Caki2 (cell line): Measurements from ENCODE around the gene TLE3. TPM values are rescaled to one million over a fixed set of nuclear protein-coding genes. Genes with fewer than 3 reads are reported as not detected.

Experiments used
- DNase-seq: peaks from one replicate; pipeline ENCODE4 v3.0.0-alpha.2; 2015; ENCODE audit warnings: low read depth
- in situ Hi-C: cut with HindIII; loops from 2 replicates; pipeline ENCODE4 v1.10.0; 2016; ENCODE audit warnings: low sequenced_read_pairs, low pct_unique_long_range_greater_than_20kb, mixed read lengths
- total RNA-seq: library from RNA; depleted of rRNA; stranded (reverse); fragments of >200 nt; shearing (Covaris generic); gene quantifications from 2 replicates; pipeline ENCODE4 v1.2.3, GENCODE V29; 2014; ENCODE audit warnings: low replicate concordance

Gene TLE3
- total RNA-seq, 1 experiment from 2014 or later, result 41.6 TPM

- DNase-seq, result no peak
- in situ Hi-C loops, result no loop called here
Observed at GRCh38 chr15:70090436-70091296, 7.1 kb downstream of the TLE3 start.

GRCh38 chr15:70089692-70089971 is 8.1 kb downstream of the TLE3 start:
- in situ Hi-C loops, result no loop called here
- no peak for DNase-seq

GRCh38 chr15:70088887-70089691 is 8.6 kb downstream of the TLE3 start:
- DNase-seq, result no peak
- in situ Hi-C loops, result no loop called here

GRCh38 chr15:70088455-70088854 is 9.3 kb downstream of the TLE3 start:
- in situ Hi-C loops, result no loop called here
- no peak for DNase-seq

- no peak for DNase-seq
- in situ Hi-C loops, result no loop called here
Observed at GRCh38 chr15:70087708-70088352, 9.9 kb downstream of the TLE3 start.

- DNase-seq, result no peak
- in situ Hi-C loops, result no loop called here
Observed at GRCh38 chr15:70086636-70087035, 11.1 kb downstream of the TLE3 start.

GRCh38 chr15:70084461-70084860 is 13.3 kb downstream of the TLE3 start:
- no peak for DNase-seq
- in situ Hi-C loops, result no loop called here

- DNase-seq, result no peak
- in situ Hi-C loops, result no loop called here
Observed at GRCh38 chr15:70083946-70084345, 13.8 kb downstream of the TLE3 start.

- in situ Hi-C loops, result no loop called here
- no peak for DNase-seq
Observed at GRCh38 chr15:70083418-70083817, 14.3 kb downstream of the TLE3 start.

- no peak for DNase-seq
- in situ Hi-C loops, result no loop called here
Observed at GRCh38 chr15:70082281-70082900, 15.3 kb downstream of the TLE3 start.

GRCh38 chr15:70081612-70082011 is 16.1 kb downstream of the TLE3 start:
- in situ Hi-C loops, result no loop called here

GRCh38 chr15:70080347-70080746 is 17.4 kb downstream of the TLE3 start:
- no peak for DNase-seq
- in situ Hi-C loops, result no loop called here

More at GRCh38 chr15:70081612-70082011, 16.1 kb downstream of the TLE3 start:
- no peak for DNase-seq

- DNase-seq, result peak; percentile 18
- in situ Hi-C loops, result no loop called here
Observed at GRCh38 chr15:70079888-70080287, 17.8 kb downstream of the TLE3 start.

- in situ Hi-C loops, result no loop called here
Observed at GRCh38 chr15:70078578-70079417, 18.9 kb downstream of the TLE3 start.

GRCh38 chr15:70077188-70078147 is 20.2 kb downstream of the TLE3 start:
- DNase-seq, result no peak
- in situ Hi-C loops, result no loop called here

More at GRCh38 chr15:70078578-70079417, 18.9 kb downstream of the TLE3 start:
- no peak for DNase-seq

- DNase-seq, result no peak
Observed at GRCh38 chr15:70074380-70074779, 23.3 kb downstream of the TLE3 start.

GRCh38 chr15:70072479-70072878 is 25.2 kb downstream of the TLE3 start:
- in situ Hi-C loops, result no loop called here
- DNase-seq, result no peak

More at GRCh38 chr15:70074380-70074779, 23.3 kb downstream of the TLE3 start:
- in situ Hi-C loops, result no loop called here
